HCT116 (cell line): ENCODE measurements around the gene PATE3. TPM values are rescaled to one million over a fixed set of nuclear protein-coding genes. Genes with fewer than 3 reads are reported as not detected.

Source experiments
- ATAC-seq: fragments of 200-7000 bp; cut with Tn5 transposase; 2 replicates; pipeline ENCODE4 v1.9.1; 2020; ENCODE audit warnings: mild to moderate bottlenecking, moderate library complexity
- BruUV-seq: library from RNA; stranded (reverse); fragments of 400-500 nt; replicated peaks from 2 replicates; lab custom pipeline; 2021; lab: Mats Ljungman, UMichigan
- CTCF ChIA-PET: fragments of 300-600 bp; sonication (Branson Sonifier 250); formaldehyde crosslinking; loops from one replicate; lab custom pipeline; 2021; ENCODE audit warnings: antibody characterized with exemption; lab: Charles Lee
- POLR2A ChIA-PET: fragments of 300-600, 350-600 bp; sonication (Branson Sonifier 250); formaldehyde crosslinking; loops from one replicate; lab custom pipeline; 2021; ENCODE audit warnings: antibody characterized with exemption; lab: Charles Lee
- RAD21 ChIA-PET, 2 experiments: fragments of 300-600 bp; sonication (Branson Sonifier 250); formaldehyde crosslinking; loops; one replicate each; lab custom pipeline; 2023; ENCODE audit warnings: low total read pairs in 2 of 2; ENCODE audit not compliant: uncharacterized antibody in 2 of 2, unreplicated experiment in 2 of 2, low non-redundant PET in 1 of 2; lab: Charles Lee
- DNase-seq: peaks from one replicate; pipeline ENCODE4 v3.0.0-alpha.2; 2010; ENCODE audit warnings: low read depth, low spot score
- H2AFZ ChIP-seq: fragments of 200-600 bp; shearing (Covaris generic), sonication (generic); 2 replicates; pipeline ENCODE4 v1.6.1; 2017; ENCODE audit warnings: low read depth, mixed run types, mixed read lengths, antibody characterized with exemption, low read length; ENCODE audit not compliant: poor library complexity, severe bottlenecking
- H3K27ac ChIP-seq: 2 replicates; pipeline ENCODE4 v1.5.1; 2012; ENCODE audit warnings: low read depth, low read length
- H3K27me3 ChIP-seq: fragments of 200-600 bp; sonication (generic); 2 replicates; pipeline ENCODE4 v1.6.1; 2016; ENCODE audit warnings: mixed run types, low read length, mixed read lengths; ENCODE audit not compliant: insufficient read depth
- H3K36me3 ChIP-seq, 2 experiments: fragments of 200-500 bp in 1 of 2; fragments of 200-600 bp in 1 of 2; sonication (Bioruptor generic) in 1 of 2; sonication (generic) in 1 of 2; 2 replicates each; pipeline versions ENCODE4 v1.5.1 to v1.6.1; 2014 to 2016; ENCODE audit warnings: low read length in 2 of 2, inconsistent platforms in 1 of 2, mixed read lengths in 1 of 2, mixed run types in 1 of 2; ENCODE audit not compliant: insufficient read depth in 2 of 2, control insufficient read depth in 1 of 2
- H3K4me1 ChIP-seq, 2 experiments: fragments of 200-600 bp in 1 of 2; sonication (generic) in 1 of 2; 2 replicates each; pipeline versions ENCODE4 v1.5.1 to v1.6.1; 2012 to 2017; ENCODE audit warnings: low read length in 2 of 2, inconsistent platforms in 1 of 2, mild to moderate bottlenecking in 1 of 2, mixed read lengths in 1 of 2, mixed run types in 1 of 2, moderate library complexity in 1 of 2; ENCODE audit not compliant: insufficient read depth in 2 of 2, control insufficient read depth in 1 of 2
- H3K4me2 ChIP-seq: fragments of 200-600 bp; sonication (generic); 2 replicates; pipeline ENCODE4 v1.6.1; 2017; ENCODE audit warnings: mixed run types, low read length, mixed read lengths
- H3K4me3 ChIP-seq, 2 experiments: fragments of 200-600 bp in 1 of 2; sonication (generic) in 1 of 2; replicated peaks in 1 of 2; 2 replicates each; pipeline ENCODE4 v1.5.1; 2011 to 2016; ENCODE audit warnings: low read length in 2 of 2, control low read depth in 1 of 2, low read depth in 1 of 2, mild to moderate bottlenecking in 1 of 2, mixed read lengths in 1 of 2, mixed run types in 1 of 2
- H3K79me2 ChIP-seq: fragments of 200-600 bp; sonication (generic); 2 replicates; pipeline ENCODE4 v1.6.1; 2017; ENCODE audit warnings: mild to moderate bottlenecking, mixed run types, low read length, moderate library complexity, mixed read lengths; ENCODE audit not compliant: insufficient read depth
- H3K9ac ChIP-seq: fragments of 200-600 bp; sonication (generic); 2 replicates; pipeline ENCODE4 v1.6.1; 2016; ENCODE audit warnings: low read length, mixed read lengths
- H3K9me2 ChIP-seq: fragments of 200-600 bp; sonication (generic), shearing (Covaris generic); 2 replicates; pipeline ENCODE4 v1.6.1; 2017; ENCODE audit warnings: mixed run types, mild to moderate bottlenecking, moderate library complexity; ENCODE audit not compliant: insufficient read depth
- H3K9me3 ChIP-seq, 2 experiments: fragments of 200-500 bp in 1 of 2; fragments of 200-600 bp in 1 of 2; sonication (Bioruptor generic) in 1 of 2; sonication (generic) in 1 of 2; 2 replicates each; pipeline ENCODE4 v1.6.1; 2014 to 2017; ENCODE audit warnings: low read length in 2 of 2, mixed read lengths in 2 of 2, inconsistent platforms in 1 of 2, low read depth in 1 of 2, mild to moderate bottlenecking in 1 of 2, mixed run types in 1 of 2, moderate library complexity in 1 of 2; ENCODE audit not compliant: control insufficient read depth in 1 of 2, insufficient read depth in 1 of 2
- H4K20me1 ChIP-seq: fragments of 200-600 bp; sonication (generic), shearing (Covaris generic); 2 replicates; pipeline ENCODE4 v1.6.1; 2017; ENCODE audit warnings: mixed run types, mild to moderate bottlenecking, moderate library complexity; ENCODE audit not compliant: insufficient read depth
- ATF3 ChIP-seq: IDR thresholded peaks from 2 replicates; pipeline ENCODE4 v1.6.1; 2012
- CEBPB ChIP-seq: IDR thresholded peaks from 2 replicates; pipeline ENCODE4 v1.6.1; 2012; ENCODE audit warnings: low read depth
- EGR1 ChIP-seq: IDR thresholded peaks from 2 replicates; pipeline ENCODE4 v1.6.1; 2012; ENCODE audit warnings: low read depth
- EZH2 ChIP-seq: fragments of 200-600 bp; sonication (generic); IDR thresholded peaks from 2 replicates; pipeline ENCODE4 v1.6.1; 2017; ENCODE audit warnings: antibody characterized with exemption, mixed run types
- JUND ChIP-seq: IDR thresholded peaks from 2 replicates; pipeline ENCODE4 v1.6.1; 2012
- SIN3A ChIP-seq: IDR thresholded peaks from 2 replicates; pipeline ENCODE4 v1.6.1; 2012; ENCODE audit warnings: low read depth
- SRF ChIP-seq: IDR thresholded peaks from 2 replicates; pipeline ENCODE4 v1.6.1; 2012; ENCODE audit warnings: low read depth
- ZBTB33 ChIP-seq: IDR thresholded peaks from 2 replicates; pipeline ENCODE4 v1.6.1; 2011; ENCODE audit warnings: mild to moderate bottlenecking, low read length, moderate library complexity; ENCODE audit not compliant: insufficient replicate concordance; ENCODE audit errors: extremely low read depth
- intact Hi-C: fragments of 100-400 bp; cut with micrococcal nuclease; formaldehyde crosslinking; loops from 2 replicates; pipeline ENCODE4 v1.10.0; 2022
- total RNA-seq: library from RNA; stranded (reverse); gene quantifications from one replicate; pipeline ENCODE4 v1.2.1, GENCODE V29; 2021; ENCODE audit not compliant: unreplicated experiment

The PATE3 gene
- total RNA-seq, 1 experiment from 2014 or later: not detected

DNA sequence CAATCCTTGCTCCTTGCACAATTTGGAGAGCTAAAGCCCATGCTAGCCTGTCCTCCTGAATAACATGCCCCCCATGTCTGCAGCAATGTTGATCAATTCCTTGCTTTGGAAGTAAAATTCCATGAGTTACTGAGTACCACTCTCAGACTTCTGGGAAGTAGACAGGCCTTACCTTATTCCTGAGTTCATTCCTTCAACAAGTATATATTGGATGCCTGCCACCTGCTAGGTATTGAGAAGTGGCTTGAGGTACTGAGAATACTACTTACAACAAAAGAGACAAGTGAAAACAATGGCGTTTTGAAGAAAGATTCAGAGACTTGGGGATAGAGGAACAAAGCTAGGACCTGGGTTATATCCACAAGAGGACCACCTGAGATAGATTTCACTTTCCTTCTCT is 21.7 kb upstream of the PATE3 start (continued):
- TF ChIP-seq ZBTB33: no peak
- no peak for TF ChIP-seq JUND
- no peak for TF ChIP-seq SIN3A
- TF ChIP-seq EZH2: no peak
- TF ChIP-seq EGR1: no peak
- no peak for TF ChIP-seq CEBPB

- no peak for TF ChIP-seq ATF3
- no peak for TF ChIP-seq SRF
- TF ChIP-seq, all 23 proteins: peak for 0
- H4K20me1 ChIP-seq: no peaks in the 10 kb centered on the region
- no peaks in the 10 kb centered on the region for H3K79me2 ChIP-seq
- no peak overlapping the region for H3K4me3 ChIP-seq
- H3K27me3 ChIP-seq: peaks cover 95% of the 10 kb centered on the region
- H3K9ac ChIP-seq: no peak overlapping the region
- H3K9me2 ChIP-seq: no peaks in the 10 kb centered on the region
- no peaks in the 10 kb centered on the region for H3K9me3 ChIP-seq
- no peak overlapping the region for H3K4me2 ChIP-seq
- POLR2A ChIA-PET: no interaction called here
- no TSS peak for BruUV-seq
- DNase-seq: no peak
- CTCF ChIA-PET: no interaction called here
- H3K4me1 ChIP-seq: no peaks in the 10 kb centered on the region
- no peak overlapping the region for H2AFZ ChIP-seq
- no peak overlapping the region for H3K27ac ChIP-seq
- no peak for ATAC-seq
- RAD21 ChIA-PET: no interaction called here
- no peaks in the 10 kb centered on the region for H3K36me3 ChIP-seq
- intact Hi-C loops: no loop called here
Measured at GRCh38 chr11:125768336-125769046, 19.4 kb upstream of the PATE3 start.
